Choroid plexus epithelial cell (primary cell): ENCODE measurements around the gene EP300.

ENCODE experiments used
- DNase-seq: peaks from one replicate; pipeline ENCODE4 v3.0.0-alpha.2; 2010; ENCODE audit warnings: low read depth
- H3K4me3 ChIP-seq: 2 replicates; pipeline ENCODE4 v1.5.1; 2011; ENCODE audit warnings: low read depth, mild to moderate bottlenecking, control low read depth, low read length, moderate library complexity
- CTCF ChIP-seq: conservative IDR thresholded peaks from 2 replicates; pipeline ENCODE4 v1.5.1; 2011; ENCODE audit warnings: low read depth, mild to moderate bottlenecking, control low read depth, inconsistent platforms, low read length, moderate library complexity

The EP300 gene

GRCh38 chr22:41074466-41074865, 17.9 kb upstream of the EP300 start:
- H3K4me3 ChIP-seq, result no peak overlapping the region
- no peak for DNase-seq
- TF ChIP-seq CTCF, result no peak

GRCh38 chr22:41074941-41075710, 17.3 kb upstream of the EP300 start:
- DNase-seq, result no peak
- no peak overlapping the region for H3K4me3 ChIP-seq
- no peak for TF ChIP-seq CTCF

GRCh38 chr22:41075946-41076345, 16.4 kb upstream of the EP300 start:
- TF ChIP-seq CTCF, result no peak
- DNase-seq, result no peak
- no peak overlapping the region for H3K4me3 ChIP-seq

- no peak for TF ChIP-seq CTCF
- no peak overlapping the region for H3K4me3 ChIP-seq
- DNase-seq, result no peak
These were observed 15.5 kb upstream of the EP300 start for GRCh38 chr22:41076857-41077256.

- no peak overlapping the region for H3K4me3 ChIP-seq
- TF ChIP-seq CTCF, result no peak
- no peak for DNase-seq
These were observed 13.5 kb upstream of the EP300 start for GRCh38 chr22:41078931-41079330.

- no peak for TF ChIP-seq CTCF
- H3K4me3 ChIP-seq, result no peak overlapping the region
- no peak for DNase-seq
These were observed 6.5 kb upstream of the EP300 start for GRCh38 chr22:41085842-41086241.

GRCh38 chr22:41091132-41092022, 1.0 kb upstream of the EP300 start:
- H3K4me3 ChIP-seq, result peak overlapping the region; percentile 95
- TF ChIP-seq CTCF, result no peak

More at GRCh38 chr22:41091132-41092022, 1.0 kb upstream of the EP300 start:
- DNase-seq, result peak; percentile 99
